Psoas muscle (tissue), 8 donors: ENCODE data around the gene CELF4. TPM values are rescaled to one million over a fixed set of nuclear protein-coding genes. Genes with fewer than 3 reads are reported as not detected.

Experiments
- ATAC-seq, 4 donors: fragments of 200-7000 bp; cut with Tn5 transposase; one replicate each; pipeline ENCODE4 v1.9.1; 2020; ENCODE audit warnings: moderate library complexity in 3 of 4, mild to moderate bottlenecking in 2 of 4
- DNase-seq, 2 donors: peaks; one replicate each; pipeline ENCODE4 v3.0.0-alpha.2; 2020
- H3K27ac ChIP-seq: fragments of 200-600 bp; one replicate; pipeline ENCODE4 v1.8.0; 2022
- H3K27me3 ChIP-seq, 3 donors: fragments of 200-600 bp in 1 of 3; one replicate each; pipeline versions ENCODE4 v1.6.1 to v1.8.0; 2013 to 2022; ENCODE audit warnings: low read length in 2 of 3, mild to moderate bottlenecking in 2 of 3, moderate library complexity in 1 of 3; ENCODE audit not compliant: insufficient read depth in 3 of 3
- H3K36me3 ChIP-seq, 2 donors: fragments of 200-600 bp in 1 of 2; one replicate each; pipeline versions ENCODE4 v1.6.1 to v1.8.0; 2013 to 2022; ENCODE audit warnings: low read depth in 1 of 2, mild to moderate bottlenecking in 1 of 2, moderate library complexity in 1 of 2; ENCODE audit not compliant: insufficient read depth in 1 of 2
- H3K4me1 ChIP-seq: fragments of 200-600 bp; one replicate; pipeline ENCODE4 v1.8.0; 2022
- H3K4me3 ChIP-seq: fragments of 200-600 bp; one replicate; pipeline ENCODE4 v1.8.0; 2022; ENCODE audit warnings: mild to moderate bottlenecking
- H3K9me3 ChIP-seq: fragments of 200-600 bp; one replicate; pipeline ENCODE4 v1.8.0; 2022
- CTCF ChIP-seq: fragments of 200-600 bp; IDR thresholded peaks from one replicate; pipeline ENCODE4 v1.8.0; 2022; ENCODE audit warnings: antibody characterized with exemption
- WGBS, 3 donors: extraction: QIAGEN DNeasy Blood & Tissue Kit; methylation state at CpG; one replicate each; pipeline versions ENCODE4 v1.1.6 to v1.1.7; 2013; 5-methylcytosine and 5-hydroxymethylcytosine counted together
- intact Hi-C, 2 donors: fragments of 100-400 bp; cut with DNase I; formaldehyde crosslinking; loops; one replicate each; pipeline versions ENCODE4 v1.11.0 to v1.14.2; 2022
- polyA plus RNA-seq, 3 donors: library from polyadenylated mRNA; stranded (reverse); fragments of 200-250 nt; gene quantifications; one replicate each; pipeline ENCODE4 v1.2.3, GENCODE V29; 2013
- total RNA-seq, 4 donors: library from RNA; stranded (reverse); fragmentation: NEBNext Ultra II Directional in 2 of 4; extraction: Animal tissue kit (Norgen Biotek cat#: 25700) in 2 of 4; gene quantifications; one replicate each; pipeline versions ENCODE4 v1.2.1 to v1.2.4, GENCODE V29; 2021 to 2023
- donor health status: healthy with polysubstance abuse.
- donor health status: DM: no; HTN: no; CAD: no; lungs with moderate emphysema.
- donor health status: Bipolar disorder and iron deficiency.
- donor health status: healthy.
- donor health status: DM: yes; HTN: yes; CAD: no.
- donor health status: DM: no; HTN: no; CAD: no.
- donor health status: DM: no; HTN: no; CAD: no.
- donor health status: DM: yes; HTN: yes; CAD: no.

Gene CELF4
- total and polyA plus RNA-seq, 7 donors, result 0.17 to 0.28 (median 0.17) TPM; not detected in 3

- H3K4me1 ChIP-seq, result no peaks in the 10 kb centered on the region
- TF ChIP-seq CTCF, result no peak
- H3K9me3 ChIP-seq, result no peaks in the 10 kb centered on the region
- DNase-seq (no peak), ATAC-seq (no peak)
- H3K4me3 ChIP-seq, result no peak overlapping the region
- no peaks in the 10 kb centered on the region for H3K36me3 ChIP-seq
- no peak overlapping the region for H3K27ac ChIP-seq
- H3K27me3 ChIP-seq, result peaks cover 0 to 2% (median 1%) of the 10 kb centered on the region in 3 donors
- WGBS, 3 donors, result 64 to 75% (median 68%) methylated on average over 6 of the region's 6 CpGs
- intact Hi-C loops, result no loop called here
These were observed 135.1 kb downstream of the CELF4 start for GRCh38 chr18:37430357-37431076.

- no peaks in the 10 kb centered on the region for H3K27me3 ChIP-seq
- H3K36me3 ChIP-seq, result no peaks in the 10 kb centered on the region
- H3K4me1 ChIP-seq, result no peaks in the 10 kb centered on the region
- TF ChIP-seq CTCF, result no peak
- no peak overlapping the region for H3K27ac ChIP-seq
- intact Hi-C loops, result no loop called here
- ATAC-seq (no peak), DNase-seq (no peak)
- H3K4me3 ChIP-seq, result no peak overlapping the region
- no peaks in the 10 kb centered on the region for H3K9me3 ChIP-seq
- WGBS, 3 donors, result 84 to 90% (median 87%) methylated on average over 4 of the region's 4 CpGs
These were observed 135.8 kb downstream of the CELF4 start for GRCh38 chr18:37429791-37430190.

GRCh38 chr18:37428288-37428974 is 137.2 kb downstream of the CELF4 start:
- Histone ChIP-seq H3K4me1 (no peaks in the 10 kb centered on the region), H3K4me3 (no peak overlapping the region), H3K36me3 (no peaks in the 10 kb centered on the region), H3K27me3 (peaks cover 0 to 1% (median 0%) of the 10 kb centered on the region in 3 donors), H3K27ac (no peak overlapping the region), H3K9me3 (no peaks in the 10 kb centered on the region)
- intact Hi-C loops, result no loop called here
- 73 to 80% (median 75%) methylated on average over 7 of the region's 7 CpGs for WGBS, 3 donors
- TF ChIP-seq CTCF, result no peak
- ATAC-seq (no peak), DNase-seq (no peak)

GRCh38 chr18:37426586-37426985 is 139.0 kb downstream of the CELF4 start:
- Histone ChIP-seq H3K27me3 (peaks cover 0 to 5% (median 0%) of the 10 kb centered on the region in 3 donors), H3K4me3 (no peak overlapping the region), H3K9me3 (no peaks in the 10 kb centered on the region), H3K27ac (no peak overlapping the region), H3K36me3 (no peaks in the 10 kb centered on the region), H3K4me1 (no peaks in the 10 kb centered on the region)
- no peak for ATAC-seq
- intact Hi-C loops, result no loop called here
- no peak for DNase-seq
- TF ChIP-seq CTCF, result no peak
- 66 to 68% (median 66%) methylated on average over 15 of the region's 15 CpGs for WGBS, 3 donors
